PC-3 (cell line): ENCODE measurements around the gene NEDD4L.

Source experiments
- EZH2phosphoT487 ChIP-seq: fragments of 300-600 bp; sonication (generic); IDR thresholded peaks from 2 replicates; pipeline ENCODE4 v1.6.1; 2018; ENCODE audit warnings: mild to moderate bottlenecking, antibody characterized with exemption, low read length, borderline replicate concordance
- TF ChIP-seq, protein P1 (sequence below): fragments of 300-600 bp; sonication (generic); conservative IDR thresholded peaks from 2 replicates; pipeline ENCODE4 v1.5.1; 2017; ENCODE audit warnings: antibody characterized with exemption, low read depth, mild to moderate bottlenecking, low read length

DNA sequence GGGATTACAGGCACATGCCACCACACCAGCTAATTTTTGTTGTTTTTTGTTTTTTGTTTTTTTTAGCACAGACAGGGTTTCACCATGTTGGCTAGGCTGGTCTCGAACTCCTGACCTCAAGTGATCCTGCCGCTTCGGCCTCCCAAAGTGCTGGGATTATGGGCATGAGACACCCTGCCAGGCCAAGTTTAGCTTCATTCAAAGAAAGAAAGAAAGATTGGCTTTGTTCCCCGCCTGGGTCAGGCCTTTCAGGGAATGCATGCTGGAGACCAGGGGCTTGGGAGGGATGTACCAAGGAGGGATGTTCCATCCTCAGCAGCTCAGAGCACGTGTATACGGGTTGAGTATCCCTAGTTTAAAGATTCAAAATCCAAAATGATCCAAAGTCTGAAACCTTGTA is 301.8 kb downstream of the NEDD4L start:
- TF ChIP-seq, protein P1, sequence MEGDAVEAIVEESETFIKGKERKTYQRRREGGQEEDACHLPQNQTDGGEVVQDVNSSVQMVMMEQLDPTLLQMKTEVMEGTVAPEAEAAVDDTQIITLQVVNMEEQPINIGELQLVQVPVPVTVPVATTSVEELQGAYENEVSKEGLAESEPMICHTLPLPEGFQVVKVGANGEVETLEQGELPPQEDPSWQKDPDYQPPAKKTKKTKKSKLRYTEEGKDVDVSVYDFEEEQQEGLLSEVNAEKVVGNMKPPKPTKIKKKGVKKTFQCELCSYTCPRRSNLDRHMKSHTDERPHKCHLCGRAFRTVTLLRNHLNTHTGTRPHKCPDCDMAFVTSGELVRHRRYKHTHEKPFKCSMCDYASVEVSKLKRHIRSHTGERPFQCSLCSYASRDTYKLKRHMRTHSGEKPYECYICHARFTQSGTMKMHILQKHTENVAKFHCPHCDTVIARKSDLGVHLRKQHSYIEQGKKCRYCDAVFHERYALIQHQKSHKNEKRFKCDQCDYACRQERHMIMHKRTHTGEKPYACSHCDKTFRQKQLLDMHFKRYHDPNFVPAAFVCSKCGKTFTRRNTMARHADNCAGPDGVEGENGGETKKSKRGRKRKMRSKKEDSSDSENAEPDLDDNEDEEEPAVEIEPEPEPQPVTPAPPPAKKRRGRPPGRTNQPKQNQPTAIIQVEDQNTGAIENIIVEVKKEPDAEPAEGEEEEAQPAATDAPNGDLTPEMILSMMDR, result no peak
- TF ChIP-seq EZH2phosphoT487, result no peak
